ENCODE data around the gene TAF1. TPM values are rescaled to one million over a fixed set of nuclear protein-coding genes. Genes with fewer than 3 reads are reported as not detected.
"Not testable (repeated sequence)": the region's sequence is repeated elsewhere in the genome, so short reads cannot be mapped to it uniquely, and the experiment has no call there.

The TAF1 gene
- total and polyA plus RNA-seq, 5 donors from 2014 or later, result 3.8 to 65.2 (median 6.2) TPM

DNA sequence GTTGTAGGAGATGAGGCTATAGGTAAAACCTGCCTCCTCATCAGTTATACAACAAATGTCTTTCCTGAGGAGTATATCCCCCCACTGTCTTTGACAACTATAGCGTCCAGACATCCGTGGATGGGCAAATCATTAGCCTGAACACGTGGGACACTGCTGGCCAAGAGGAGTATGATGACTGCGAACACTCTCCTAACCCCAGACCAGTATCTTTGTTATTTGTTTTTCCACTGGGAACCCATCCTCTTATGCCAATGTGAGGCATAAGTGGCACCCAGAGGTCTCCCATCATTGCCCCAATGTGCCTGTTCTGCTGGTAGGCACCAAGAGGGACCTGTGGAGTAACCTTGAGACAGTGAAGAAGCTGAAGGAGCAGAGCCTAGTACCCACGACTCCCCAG is 13.7 kb upstream of the TAF1 start:
- not testable (repeated sequence) for H3K4me1 Mint-ChIP-seq; H3K27me3 ChIP-seq (ENCODE audit: control insufficient read depth, insufficient read depth, low read length); H3K4me3 ChIP-seq (ENCODE audit: low read depth, low read length); H3K27ac ChIP-seq (ENCODE audit: insufficient read depth, low read length, poor library complexity, severe bottlenecking); H3K9me3 Mint-ChIP-seq; H3K36me3 ChIP-seq (ENCODE audit: control insufficient read depth, insufficient read depth, low read length); H3K27ac Mint-ChIP-seq; H3K9me3 ChIP-seq (ENCODE audit: control insufficient read depth in 2 of 2, low read length in 2 of 2); ATAC-seq (ENCODE audit: low read depth in 2 of 2); DNase-seq; H3K4me3 Mint-ChIP-seq; H3K4me1 ChIP-seq (ENCODE audit: control insufficient read depth, insufficient read depth, low read length, poor library complexity, severe bottlenecking); H3K27me3 Mint-ChIP-seq; H3K36me3 Mint-ChIP-seq

DNA sequence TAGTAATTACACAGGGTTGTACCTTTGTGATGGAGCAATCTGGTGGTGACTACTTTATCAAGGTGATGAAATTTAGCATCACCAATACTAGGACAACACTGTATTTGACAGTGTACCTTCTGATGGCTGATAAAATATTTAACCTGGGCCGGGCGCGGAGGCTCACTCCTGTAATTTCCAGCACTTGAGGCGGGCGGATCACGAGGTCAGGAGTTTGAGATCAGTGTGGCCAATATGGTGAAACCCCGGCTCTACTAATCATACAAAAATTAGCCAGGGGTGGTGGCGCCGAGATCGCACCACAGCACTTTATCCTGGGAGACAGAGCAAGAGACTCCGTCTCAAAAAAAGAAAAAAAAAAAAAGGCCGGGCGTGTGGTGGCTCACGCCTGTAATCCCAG is 1.9 kb upstream of the TAF1 start:
- Mint-ChIP-seq H3K9me3 (no peaks in the 10 kb centered on the region), H3K4me3 (peak overlapping the region; percentile 22 to 66 (median 36)), H3K4me1 (peaks cover 0 to 30% (median 14%) of the 10 kb centered on the region in 4 donors), H3K27ac (no peak overlapping the region), H3K27me3 (peaks cover 5% of the 10 kb centered on the region), H3K36me3 (no peaks in the 10 kb centered on the region)
- no peaks in the 10 kb centered on the region for H3K27me3 ChIP-seq (ENCODE audit: control insufficient read depth, insufficient read depth, low read length)
- H3K4me3 ChIP-seq (ENCODE audit: low read depth, low read length), result no peak overlapping the region
- H3K27ac ChIP-seq (ENCODE audit: insufficient read depth, low read length, poor library complexity, severe bottlenecking), result no peak overlapping the region
- H3K36me3 ChIP-seq (ENCODE audit: control insufficient read depth, insufficient read depth, low read length), result no peaks in the 10 kb centered on the region
- DNase-seq (no peak), ATAC-seq (ENCODE audit: low read depth in 2 of 2) (no peak)
- peaks cover 20% of the 10 kb centered on the region for H3K4me1 ChIP-seq (ENCODE audit: control insufficient read depth, insufficient read depth, low read length, poor library complexity, severe bottlenecking)
- H3K9me3 ChIP-seq (ENCODE audit: control insufficient read depth in 2 of 2, low read length in 2 of 2), result no peaks in the 10 kb centered on the region

DNA sequence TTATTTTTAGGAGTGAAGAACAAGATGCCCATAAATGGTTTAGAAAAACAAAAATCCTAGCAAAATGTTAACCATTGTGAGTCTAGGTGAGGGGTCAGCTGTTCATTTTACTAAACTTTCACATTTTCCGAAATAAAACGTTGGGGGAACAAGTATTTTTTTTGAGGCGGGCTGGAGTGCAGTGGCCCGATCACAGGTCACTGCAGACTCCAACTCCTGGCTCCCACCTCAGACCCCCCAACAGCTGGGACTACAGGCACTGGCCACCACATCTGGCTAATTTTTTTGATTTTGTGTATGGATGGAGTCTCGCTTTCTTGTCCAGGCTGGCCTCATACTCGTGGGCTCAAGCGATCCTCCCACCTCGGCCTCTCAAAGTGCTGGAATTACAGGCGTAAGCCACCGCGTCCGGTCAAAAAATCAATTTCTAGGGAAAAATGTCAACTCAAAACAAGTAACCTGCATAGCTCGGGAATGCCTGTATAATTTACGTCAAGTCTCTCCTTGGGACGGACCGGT is 742 bp upstream of the TAF1 start:
- Mint-ChIP-seq H3K4me1 (peaks cover 0 to 32% (median 16%) of the 10 kb centered on the region in 4 donors), H3K27ac (peak overlapping the region; percentile 96 to 99 (median 97)), H3K9me3 (no peaks in the 10 kb centered on the region), H3K27me3 (peaks cover 5% of the 10 kb centered on the region), H3K36me3 (no peaks in the 10 kb centered on the region), H3K4me3 (peak overlapping the region; percentile 95 to 100 (median 98))
- Histone ChIP-seq H3K36me3 (ENCODE audit: control insufficient read depth, insufficient read depth, low read length) (peaks cover 4% of the 10 kb centered on the region), H3K4me1 (ENCODE audit: control insufficient read depth, insufficient read depth, low read length, poor library complexity, severe bottlenecking) (peaks cover 20% of the 10 kb centered on the region), H3K27ac (ENCODE audit: insufficient read depth, low read length, poor library complexity, severe bottlenecking) (peak overlapping the region; percentile 88), H3K4me3 (ENCODE audit: low read depth, low read length) (peak overlapping the region; percentile 91), H3K27me3 (ENCODE audit: control insufficient read depth, insufficient read depth, low read length) (no peaks in the 10 kb centered on the region), H3K9me3 (ENCODE audit: control insufficient read depth in 2 of 2, low read length in 2 of 2) (no peaks in the 10 kb centered on the region)
- no peak for ATAC-seq (ENCODE audit: low read depth in 2 of 2)
- no peak for DNase-seq

DNA sequence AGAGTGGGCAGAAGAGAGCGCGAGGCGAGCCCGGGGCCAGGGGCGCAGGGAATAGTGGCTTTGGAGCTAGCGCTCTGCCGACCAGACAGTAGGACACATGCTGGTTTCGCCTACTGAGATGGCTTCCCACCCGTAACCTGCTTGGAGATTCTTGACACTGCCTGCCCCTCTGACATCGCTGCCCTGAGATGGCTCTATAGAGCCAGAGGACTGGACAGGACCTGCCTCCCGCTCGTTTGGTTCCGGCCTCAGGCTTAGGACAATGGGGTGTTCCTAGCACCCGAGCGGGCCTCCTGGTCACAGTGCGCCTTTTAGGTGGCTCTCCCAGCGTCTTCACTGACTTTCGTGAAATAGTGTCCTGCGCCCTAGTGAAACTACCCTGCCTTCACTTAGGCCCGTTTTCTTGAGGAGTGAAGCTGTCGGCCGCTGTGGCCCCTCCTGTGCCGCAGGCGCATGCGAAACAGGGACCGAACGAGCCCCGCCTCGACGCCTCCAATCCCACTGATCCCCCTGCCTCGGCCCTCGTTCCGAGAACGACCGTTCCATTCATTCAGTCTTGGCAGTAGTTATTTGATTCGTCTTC is 608 bp downstream of the TAF1 start:
- Histone ChIP-seq H3K27ac (ENCODE audit: insufficient read depth, low read length, poor library complexity, severe bottlenecking) (peak overlapping the region; percentile 88), H3K27me3 (ENCODE audit: control insufficient read depth, insufficient read depth, low read length) (no peaks in the 10 kb centered on the region), H3K9me3 (ENCODE audit: control insufficient read depth in 2 of 2, low read length in 2 of 2) (no peaks in the 10 kb centered on the region), H3K4me1 (ENCODE audit: control insufficient read depth, insufficient read depth, low read length, poor library complexity, severe bottlenecking) (peaks cover 20% of the 10 kb centered on the region), H3K36me3 (ENCODE audit: control insufficient read depth, insufficient read depth, low read length) (peaks cover 17% of the 10 kb centered on the region), H3K4me3 (ENCODE audit: low read depth, low read length) (peak overlapping the region; percentile 88)
- DNase-seq (peak; percentile 1 to 37 (median 12)), ATAC-seq (ENCODE audit: low read depth in 2 of 2) (no peak)
- H3K9me3 Mint-ChIP-seq, result no peaks in the 10 kb centered on the region
- peaks cover 10% of the 10 kb centered on the region for H3K36me3 Mint-ChIP-seq
- H3K27ac Mint-ChIP-seq, result peak overlapping the region; percentile 97 to 99 (median 98)
- peaks cover 5% of the 10 kb centered on the region for H3K27me3 Mint-ChIP-seq
- H3K4me3 Mint-ChIP-seq, result peak overlapping the region; percentile 95 to 100 (median 98)
- peaks cover 5 to 42% (median 24%) of the 10 kb centered on the region in 4 donors for H3K4me1 Mint-ChIP-seq

DNA sequence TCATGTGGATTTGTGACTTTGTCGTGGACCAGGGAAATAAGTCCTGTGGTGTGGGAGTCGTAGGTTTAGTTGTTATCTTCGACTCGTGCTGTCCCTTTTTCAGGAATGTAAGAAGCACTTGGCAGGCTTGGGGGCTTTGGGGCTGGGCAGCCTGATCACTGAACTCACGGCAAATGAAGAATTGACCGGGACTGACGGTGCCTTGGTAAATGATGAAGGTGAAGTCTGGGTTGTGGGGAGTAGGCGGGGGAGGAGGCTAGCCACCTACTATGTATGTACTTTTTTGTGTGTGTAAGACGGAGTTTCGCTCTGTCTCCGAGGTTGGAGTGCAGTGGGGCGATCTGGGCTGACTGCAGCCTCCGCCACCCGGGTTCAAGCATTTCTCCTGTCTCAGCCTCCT is 1.2 kb downstream of the TAF1 start:
- H3K4me3 Mint-ChIP-seq, result peak overlapping the region; percentile 95 to 100 (median 98)
- peak overlapping the region; percentile 88 for H3K27ac ChIP-seq (ENCODE audit: insufficient read depth, low read length, poor library complexity, severe bottlenecking)
- peak overlapping the region; percentile 88 for H3K4me3 ChIP-seq (ENCODE audit: low read depth, low read length)
- DNase-seq (peak in 1 of 3 donors; percentile 20), ATAC-seq (ENCODE audit: low read depth in 2 of 2) (no peak)
- H3K27me3 ChIP-seq (ENCODE audit: control insufficient read depth, insufficient read depth, low read length), result no peaks in the 10 kb centered on the region
- peaks cover 5 to 44% (median 24%) of the 10 kb centered on the region in 4 donors for H3K4me1 Mint-ChIP-seq
- peaks cover 10% of the 10 kb centered on the region for H3K36me3 Mint-ChIP-seq
- peaks cover 5% of the 10 kb centered on the region for H3K27me3 Mint-ChIP-seq
- H3K9me3 ChIP-seq (ENCODE audit: control insufficient read depth in 2 of 2, low read length in 2 of 2), result no peaks in the 10 kb centered on the region
- peak overlapping the region; percentile 97 to 99 (median 98) for H3K27ac Mint-ChIP-seq
- peaks cover 20% of the 10 kb centered on the region for H3K36me3 ChIP-seq (ENCODE audit: control insufficient read depth, insufficient read depth, low read length)
- H3K9me3 Mint-ChIP-seq, result no peaks in the 10 kb centered on the region
- peaks cover 20% of the 10 kb centered on the region for H3K4me1 ChIP-seq (ENCODE audit: control insufficient read depth, insufficient read depth, low read length, poor library complexity, severe bottlenecking)

DNA sequence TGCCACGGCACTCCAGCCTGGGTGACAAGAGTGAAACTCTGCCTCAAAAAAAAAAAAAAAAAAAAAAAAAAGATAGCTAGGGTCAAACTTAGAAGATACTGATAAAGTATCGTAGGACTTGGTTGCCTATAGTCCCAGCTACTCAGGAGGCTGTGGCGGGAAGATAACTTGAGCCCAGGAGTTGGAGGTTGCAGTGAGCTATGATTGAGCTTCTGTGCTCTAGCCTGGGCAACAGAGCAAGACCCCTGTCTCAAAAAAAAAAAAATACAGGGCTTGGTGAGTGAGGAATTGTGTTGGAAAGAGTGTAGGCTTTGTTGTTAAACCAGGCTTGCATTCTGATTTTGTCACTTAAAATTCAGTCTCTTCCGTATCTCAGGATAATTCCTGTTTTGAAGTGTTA is 6.2 kb downstream of the TAF1 start:
- H3K4me1 ChIP-seq (ENCODE audit: control insufficient read depth, insufficient read depth, low read length, poor library complexity, severe bottlenecking), result peaks cover 12% of the 10 kb centered on the region
- Mint-ChIP-seq H3K9me3 (no peaks in the 10 kb centered on the region), H3K36me3 (peaks cover 14% of the 10 kb centered on the region), H3K4me1 (peaks cover 5 to 46% (median 23%) of the 10 kb centered on the region in 4 donors), H3K4me3 (no peak overlapping the region), H3K27me3 (no peaks in the 10 kb centered on the region), H3K27ac (peak overlapping the region in 1 of 3 donors; percentile 62)
- H3K27me3 ChIP-seq (ENCODE audit: control insufficient read depth, insufficient read depth, low read length), result no peaks in the 10 kb centered on the region
- ATAC-seq (ENCODE audit: low read depth in 2 of 2), result no peak
- no peak overlapping the region for H3K4me3 ChIP-seq (ENCODE audit: low read depth, low read length)
- DNase-seq, result no peak
- H3K36me3 ChIP-seq (ENCODE audit: control insufficient read depth, insufficient read depth, low read length), result peaks cover 52% of the 10 kb centered on the region
- no peaks in the 10 kb centered on the region for H3K9me3 ChIP-seq (ENCODE audit: control insufficient read depth in 2 of 2, low read length in 2 of 2)
- no peak overlapping the region for H3K27ac ChIP-seq (ENCODE audit: insufficient read depth, low read length, poor library complexity, severe bottlenecking)

DNA sequence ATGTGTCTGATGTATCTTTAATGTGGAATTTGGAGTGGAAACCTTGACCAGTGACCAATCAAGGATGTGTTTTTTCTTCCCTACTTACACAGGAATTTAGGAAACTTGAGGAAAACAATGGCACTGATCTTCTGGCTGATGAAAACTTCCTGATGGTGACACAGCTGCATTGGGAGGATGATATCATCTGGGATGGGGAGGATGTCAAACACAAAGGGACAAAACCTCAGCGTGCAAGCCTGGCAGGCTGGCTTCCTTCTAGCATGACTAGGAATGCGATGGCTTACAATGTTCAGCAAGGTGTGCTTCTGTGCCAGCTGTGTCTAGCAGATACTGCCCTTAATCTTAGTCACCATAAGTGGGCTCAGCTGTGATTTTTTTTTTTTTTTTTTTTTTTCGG is 12.6 kb downstream of the TAF1 start:
- Histone ChIP-seq H3K9me3 (ENCODE audit: control insufficient read depth in 2 of 2, low read length in 2 of 2) (no peaks in the 10 kb centered on the region), H3K4me3 (ENCODE audit: low read depth, low read length) (no peak overlapping the region), H3K36me3 (ENCODE audit: control insufficient read depth, insufficient read depth, low read length) (peaks cover 69% of the 10 kb centered on the region), H3K27me3 (ENCODE audit: control insufficient read depth, insufficient read depth, low read length) (no peaks in the 10 kb centered on the region), H3K4me1 (ENCODE audit: control insufficient read depth, insufficient read depth, low read length, poor library complexity, severe bottlenecking) (no peaks in the 10 kb centered on the region), H3K27ac (ENCODE audit: insufficient read depth, low read length, poor library complexity, severe bottlenecking) (no peak overlapping the region)
- no peak overlapping the region for H3K4me3 Mint-ChIP-seq
- DNase-seq (no peak), ATAC-seq (ENCODE audit: low read depth in 2 of 2) (no peak)
- peaks cover 17% of the 10 kb centered on the region for H3K36me3 Mint-ChIP-seq
- no peaks in the 10 kb centered on the region for H3K9me3 Mint-ChIP-seq
- peaks cover 0 to 4% (median 2%) of the 10 kb centered on the region in 4 donors for H3K4me1 Mint-ChIP-seq
- H3K27me3 Mint-ChIP-seq, result no peaks in the 10 kb centered on the region
- H3K27ac Mint-ChIP-seq, result no peak overlapping the region

DNA sequence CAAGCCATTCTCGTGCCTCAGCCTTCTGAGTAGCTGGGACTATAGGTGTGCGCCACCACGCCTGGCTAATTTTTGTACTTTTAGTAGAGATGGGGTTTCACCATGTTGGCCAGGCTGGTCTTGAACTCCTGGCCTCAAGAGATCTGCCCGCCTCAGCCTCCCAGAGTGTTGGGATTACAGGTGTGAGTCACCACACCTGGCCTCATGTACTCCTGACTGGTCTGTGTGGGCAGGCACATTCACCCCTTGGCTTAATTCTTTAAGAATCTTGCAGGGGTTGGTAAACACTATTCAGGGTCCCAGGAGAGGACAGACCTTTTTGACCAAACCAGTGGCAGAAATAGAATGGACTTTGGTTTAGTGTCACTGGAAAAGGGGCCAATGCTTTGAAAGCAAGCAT is 25.6 kb downstream of the TAF1 start:
- ATAC-seq (ENCODE audit: low read depth in 2 of 2); H3K4me3 Mint-ChIP-seq; H3K27me3 ChIP-seq (ENCODE audit: control insufficient read depth, insufficient read depth, low read length); H3K4me3 ChIP-seq (ENCODE audit: low read depth, low read length); H3K4me1 ChIP-seq (ENCODE audit: control insufficient read depth, insufficient read depth, low read length, poor library complexity, severe bottlenecking); H3K9me3 Mint-ChIP-seq; H3K4me1 Mint-ChIP-seq; H3K27me3 Mint-ChIP-seq; DNase-seq; H3K27ac Mint-ChIP-seq; H3K27ac ChIP-seq (ENCODE audit: insufficient read depth, low read length, poor library complexity, severe bottlenecking); H3K9me3 ChIP-seq (ENCODE audit: control insufficient read depth in 2 of 2, low read length in 2 of 2): not testable (repeated sequence)
- peaks cover 37% of the 10 kb centered on the region for H3K36me3 Mint-ChIP-seq
- peaks cover 75% of the 10 kb centered on the region for H3K36me3 ChIP-seq (ENCODE audit: control insufficient read depth, insufficient read depth, low read length)

Measured in CD4-positive, CD25-positive, alpha-beta regulatory T cell (primary cell).